Glutamatergic neuron (in vitro differentiated cells): Measurements from ENCODE around the gene THBD. TPM values are rescaled to one million over a fixed set of nuclear protein-coding genes. Genes with fewer than 3 reads are reported as not detected.

Source experiments
- DNase-seq: peaks from one replicate; pipeline ENCODE4 v3.0.0; 2022
- H3K27ac Mint-ChIP-seq: one replicate; pipeline ENCODE4 v1.8.0; 2020; ENCODE audit warnings: mild to moderate bottlenecking, mixed read lengths, inconsistent platforms; ENCODE audit not compliant: unreplicated experiment
- H3K27me3 Mint-ChIP-seq: one replicate; pipeline ENCODE4 v1.8.0; 2020; ENCODE audit warnings: mild to moderate bottlenecking, moderate library complexity, mixed read lengths, inconsistent platforms; ENCODE audit not compliant: unreplicated experiment
- H3K36me3 Mint-ChIP-seq: one replicate; pipeline ENCODE4 v1.8.0; 2020; ENCODE audit warnings: mild to moderate bottlenecking, mixed read lengths, inconsistent platforms; ENCODE audit not compliant: unreplicated experiment
- H3K4me1 Mint-ChIP-seq: one replicate; pipeline ENCODE4 v1.8.0; 2020; ENCODE audit warnings: mild to moderate bottlenecking, low read depth, mixed read lengths, inconsistent platforms; ENCODE audit not compliant: unreplicated experiment
- H3K4me3 Mint-ChIP-seq: one replicate; pipeline ENCODE4 v1.8.0; 2020; ENCODE audit warnings: mild to moderate bottlenecking, mixed read lengths, inconsistent platforms; ENCODE audit not compliant: unreplicated experiment
- H3K9me3 Mint-ChIP-seq: one replicate; pipeline ENCODE4 v1.8.0; 2020; ENCODE audit warnings: mild to moderate bottlenecking, moderate library complexity, mixed read lengths, inconsistent platforms; ENCODE audit not compliant: unreplicated experiment
- CTCF ChIP-seq: fragments of 200-600 bp; sonication (generic); IDR thresholded peaks from one replicate; pipeline ENCODE4 v1.5.0; 2021; ENCODE audit not compliant: partially characterized antibody, unreplicated experiment
- total RNA-seq: library from RNA; stranded (reverse); fragmentation: NEBNext Ultra II Directional; extraction: Animal tissue kit (Norgen Biotek cat#: 25700); gene quantifications from one replicate; pipeline ENCODE4 v1.2.1, GENCODE V29; 2021; ENCODE audit not compliant: unreplicated experiment

THBD gene
- total RNA-seq, 1 donor from 2014 or later, result not detected

GRCh38 chr20:23019403-23019802, 30.1 kb downstream of the THBD start:
- DNase-seq, result no peak
- H3K9me3 Mint-ChIP-seq, result no peaks in the 10 kb centered on the region
- peaks cover 1% of the 10 kb centered on the region for H3K27me3 Mint-ChIP-seq
- H3K36me3 Mint-ChIP-seq, result no peaks in the 10 kb centered on the region
- H3K4me3 Mint-ChIP-seq, result no peak overlapping the region
- no peak for TF ChIP-seq CTCF
- H3K4me1 Mint-ChIP-seq, result no peaks in the 10 kb centered on the region
- no peak overlapping the region for H3K27ac Mint-ChIP-seq

- no peak overlapping the region for H3K27ac Mint-ChIP-seq
- H3K9me3 Mint-ChIP-seq, result no peaks in the 10 kb centered on the region
- DNase-seq, result no peak
- H3K36me3 Mint-ChIP-seq, result no peaks in the 10 kb centered on the region
- no peaks in the 10 kb centered on the region for H3K4me1 Mint-ChIP-seq
- H3K27me3 Mint-ChIP-seq, result peaks cover 1% of the 10 kb centered on the region
- TF ChIP-seq CTCF, result no peak
- no peak overlapping the region for H3K4me3 Mint-ChIP-seq
Observed at GRCh38 chr20:23018941-23019340, 30.5 kb downstream of the THBD start.

GRCh38 chr20:23018432-23018831, 31.0 kb downstream of the THBD start:
- Mint-ChIP-seq H3K4me1 (no peaks in the 10 kb centered on the region), H3K36me3 (no peaks in the 10 kb centered on the region), H3K4me3 (no peak overlapping the region), H3K27ac (no peak overlapping the region), H3K9me3 (no peaks in the 10 kb centered on the region), H3K27me3 (peaks cover 1% of the 10 kb centered on the region)
- no peak for TF ChIP-seq CTCF
- DNase-seq, result no peak

- Mint-ChIP-seq H3K4me1 (no peaks in the 10 kb centered on the region), H3K27me3 (peaks cover 1% of the 10 kb centered on the region), H3K4me3 (no peak overlapping the region), H3K27ac (no peak overlapping the region), H3K36me3 (no peaks in the 10 kb centered on the region), H3K9me3 (no peaks in the 10 kb centered on the region)
- no peak for TF ChIP-seq CTCF
- no peak for DNase-seq
Observed at GRCh38 chr20:23017516-23017915, 32.0 kb downstream of the THBD start.

GRCh38 chr20:23013429-23013828, 36.0 kb downstream of the THBD start:
- DNase-seq, result no peak
- no peak for TF ChIP-seq CTCF
- no peak overlapping the region for H3K4me3 Mint-ChIP-seq
- H3K4me1 Mint-ChIP-seq, result no peaks in the 10 kb centered on the region
- peaks cover 1% of the 10 kb centered on the region for H3K27me3 Mint-ChIP-seq
- no peaks in the 10 kb centered on the region for H3K36me3 Mint-ChIP-seq
- H3K27ac Mint-ChIP-seq, result no peak overlapping the region
- peaks cover 2% of the 10 kb centered on the region for H3K9me3 Mint-ChIP-seq
